Muscle layer of colon (tissue), 2 donors: ENCODE results near the gene KIF6.

Source experiments
- H3K27ac ChIP-seq: one replicate; pipeline ENCODE4 v1.7.0; 2013; ENCODE audit warnings: low read depth, mild to moderate bottlenecking, low read length, moderate library complexity
- H3K27me3 ChIP-seq, 2 donors: one replicate each; pipeline ENCODE4 v1.7.0; 2013; ENCODE audit warnings: low read length in 2 of 2, mild to moderate bottlenecking in 2 of 2; ENCODE audit not compliant: insufficient read depth in 2 of 2, control insufficient read depth in 1 of 2
- H3K36me3 ChIP-seq: one replicate; pipeline ENCODE4 v1.7.0; 2013; ENCODE audit warnings: mild to moderate bottlenecking, low read length; ENCODE audit not compliant: insufficient read depth
- H3K4me1 ChIP-seq: one replicate; pipeline ENCODE4 v1.7.0; 2013; ENCODE audit warnings: mild to moderate bottlenecking, low read length; ENCODE audit not compliant: insufficient read depth
- H3K4me3 ChIP-seq, 2 donors: one replicate each; pipeline ENCODE4 v1.7.0; 2013; ENCODE audit warnings: low read length in 2 of 2, low read depth in 1 of 2, mild to moderate bottlenecking in 1 of 2, moderate library complexity in 1 of 2
- H3K9ac ChIP-seq: one replicate; pipeline ENCODE4 v1.7.0; 2013; ENCODE audit warnings: low read length
- H3K9me3 ChIP-seq: one replicate; pipeline ENCODE4 v1.7.0; 2013; ENCODE audit warnings: mild to moderate bottlenecking, low read length
- donor health status: abdominal sarcoma.
- donor health status: Adenocarcinoma of cecum.

Gene KIF6

DNA sequence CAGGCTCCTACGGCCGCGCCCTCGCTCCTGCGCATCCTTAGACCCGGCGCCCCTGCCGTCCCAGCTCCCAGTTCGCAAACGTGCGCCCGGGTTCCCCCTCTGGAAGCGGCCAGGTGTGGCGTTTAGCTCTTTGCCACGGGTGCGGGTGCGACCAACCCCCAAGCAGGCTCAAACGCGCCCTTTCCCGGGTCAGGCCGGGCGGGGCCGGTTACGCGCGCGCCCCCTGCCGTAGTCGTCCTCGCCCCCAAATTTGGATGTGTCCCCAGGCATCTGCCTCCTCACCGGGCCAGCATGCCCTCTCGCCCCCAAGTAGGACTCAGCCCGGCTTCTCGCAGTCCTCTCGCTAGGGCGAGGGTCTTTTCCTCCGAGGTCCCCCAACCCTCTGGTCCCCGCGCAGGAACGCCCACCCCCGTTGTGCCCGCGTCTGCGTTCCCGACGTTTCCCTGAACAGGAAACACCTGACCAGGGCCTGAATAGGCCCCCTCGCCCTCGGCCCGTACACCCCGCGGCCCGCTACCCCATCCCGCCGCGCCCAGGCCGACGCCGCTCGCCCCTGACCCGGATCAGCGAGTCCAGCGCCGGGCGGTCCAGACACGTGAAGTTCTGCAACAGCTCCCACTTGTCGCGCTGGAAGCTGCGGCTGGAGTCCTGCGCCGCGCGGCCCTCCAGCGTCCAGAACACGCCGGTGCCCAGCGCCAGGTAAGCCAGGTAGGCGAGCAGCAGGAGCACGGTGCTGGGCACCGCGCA, 411.5 kb downstream of the KIF6 start:
- Histone ChIP-seq H3K4me3 (no peak overlapping the region), H3K9ac (no peak overlapping the region), H3K27ac (no peak overlapping the region), H3K9me3 (no peaks in the 10 kb centered on the region), H3K36me3 (no peaks in the 10 kb centered on the region), H3K27me3 (peaks cover 28 to 43% of the 10 kb centered on the region in 2 donors), H3K4me1 (no peaks in the 10 kb centered on the region)

DNA sequence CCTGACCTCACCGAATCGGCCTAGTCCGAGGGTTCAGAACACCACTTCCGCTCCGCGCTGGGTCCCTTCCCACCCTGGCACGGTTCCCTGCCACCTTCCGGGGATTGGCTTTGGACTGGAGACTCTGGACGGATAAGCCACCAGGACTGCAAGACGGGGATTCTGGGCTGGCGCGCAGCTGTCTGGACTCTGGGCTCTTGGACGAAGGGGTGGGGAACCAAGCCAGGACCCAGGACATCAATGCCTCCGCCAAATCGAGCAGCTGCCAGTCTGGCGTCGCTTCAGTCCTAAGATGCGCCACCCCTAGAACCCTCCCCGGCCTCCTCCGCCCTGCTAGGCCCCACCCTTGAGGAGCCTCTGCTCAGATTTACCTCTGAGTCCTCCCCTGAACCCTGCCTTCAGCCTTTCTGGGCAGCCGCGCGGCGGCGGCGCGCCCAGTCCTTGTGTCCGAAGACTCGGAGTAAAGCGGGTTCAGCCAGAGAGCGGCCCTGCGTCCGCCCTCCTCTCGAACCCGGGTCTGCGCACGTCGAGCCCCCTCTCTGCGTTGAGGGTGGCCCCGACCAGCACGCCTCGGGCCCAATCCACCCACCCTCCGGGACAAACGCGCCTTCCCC, 412.2 kb downstream of the KIF6 start:
- no peak overlapping the region for H3K4me3 ChIP-seq
- H3K36me3 ChIP-seq: no peaks in the 10 kb centered on the region
- no peak overlapping the region for H3K27ac ChIP-seq
- no peak overlapping the region for H3K9ac ChIP-seq
- H3K4me1 ChIP-seq: no peaks in the 10 kb centered on the region
- no peaks in the 10 kb centered on the region for H3K9me3 ChIP-seq
- peaks cover 28 to 43% of the 10 kb centered on the region in 2 donors for H3K27me3 ChIP-seq

DNA sequence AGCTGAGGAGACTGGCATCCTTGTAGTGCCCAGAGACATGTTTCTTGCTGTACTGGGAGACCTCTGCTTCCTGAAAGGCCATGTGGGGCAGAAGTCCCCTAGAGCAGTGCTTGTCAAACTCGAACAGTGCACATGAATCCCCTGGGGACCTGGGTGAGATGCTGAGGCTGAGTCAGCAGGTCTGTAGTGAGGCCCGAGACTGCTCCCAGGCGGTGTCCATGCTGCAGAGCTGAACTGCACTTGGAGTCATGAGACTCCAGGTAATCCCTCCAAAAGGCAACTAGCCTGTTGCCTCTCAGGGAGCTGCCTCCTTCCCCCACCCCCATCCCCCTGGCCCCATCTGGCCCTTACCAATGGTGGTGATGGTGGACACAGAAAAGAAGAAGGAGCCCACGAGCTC, 414.7 kb downstream of the KIF6 start:
- Histone ChIP-seq H3K27ac (no peak overlapping the region), H3K4me3 (no peak overlapping the region), H3K9ac (no peak overlapping the region), H3K9me3 (no peaks in the 10 kb centered on the region), H3K36me3 (no peaks in the 10 kb centered on the region), H3K4me1 (no peaks in the 10 kb centered on the region), H3K27me3 (peaks cover 28 to 43% of the 10 kb centered on the region in 2 donors)

DNA sequence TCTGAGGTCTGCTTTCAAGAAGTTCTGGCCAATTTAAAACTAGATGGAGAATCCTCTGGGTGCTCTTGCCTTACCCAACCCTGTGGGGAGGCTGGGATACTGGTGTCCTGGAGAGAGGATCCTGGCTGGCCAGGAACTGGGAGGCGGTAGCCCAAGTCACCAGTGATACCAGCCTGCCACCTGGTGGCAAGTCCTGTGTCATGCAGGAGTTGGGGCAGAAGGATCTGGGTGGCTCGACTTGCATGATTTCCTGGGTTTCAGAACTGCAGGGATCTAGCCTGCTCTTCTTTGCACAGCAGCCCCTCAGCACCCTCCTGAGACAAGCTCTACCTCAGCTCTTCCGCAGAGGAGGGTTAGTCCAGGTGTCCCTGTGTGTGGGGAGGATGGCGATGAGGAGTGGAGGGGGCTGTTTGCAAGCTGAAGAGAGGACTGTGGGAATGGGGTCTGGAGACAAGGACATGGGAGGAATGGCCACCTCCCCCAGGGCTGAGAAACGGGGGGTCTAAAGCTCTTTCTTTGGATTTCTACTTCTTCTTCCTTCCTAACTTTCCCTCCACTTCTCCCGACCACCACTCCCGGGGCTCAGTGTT, 415.2 kb downstream of the KIF6 start:
- no peaks in the 10 kb centered on the region for H3K36me3 ChIP-seq
- H3K4me3 ChIP-seq: no peak overlapping the region
- no peak overlapping the region for H3K27ac ChIP-seq
- H3K9me3 ChIP-seq: no peaks in the 10 kb centered on the region
- H3K4me1 ChIP-seq: no peaks in the 10 kb centered on the region
- peaks cover 28 to 39% of the 10 kb centered on the region in 2 donors for H3K27me3 ChIP-seq
- no peak overlapping the region for H3K9ac ChIP-seq

DNA sequence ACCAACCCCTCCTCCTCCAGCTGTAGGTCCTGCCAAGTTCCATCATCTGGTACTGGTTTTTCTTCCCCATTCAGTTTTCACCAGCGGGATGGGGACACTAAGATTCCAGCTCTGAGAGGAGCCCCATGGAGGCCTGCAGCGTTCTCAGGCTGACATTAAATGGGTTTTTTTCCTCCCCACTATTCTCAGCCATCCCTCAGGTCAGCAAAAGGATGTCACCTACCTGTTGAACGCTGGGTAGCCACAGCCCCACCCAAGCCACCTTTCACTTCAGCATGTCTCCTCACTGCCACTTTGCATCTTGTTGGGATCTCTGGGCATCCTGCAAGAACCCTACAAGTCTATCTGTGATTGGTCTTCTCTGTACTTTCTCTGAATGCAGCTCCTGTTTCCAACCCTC, 417.7 kb downstream of the KIF6 start:
- Histone ChIP-seq H3K36me3 (no peaks in the 10 kb centered on the region), H3K27ac (no peak overlapping the region), H3K4me3 (no peak overlapping the region), H3K9me3 (no peaks in the 10 kb centered on the region), H3K4me1 (peaks cover 4% of the 10 kb centered on the region), H3K27me3 (peaks cover 14 to 15% of the 10 kb centered on the region in 2 donors), H3K9ac (no peak overlapping the region)

DNA sequence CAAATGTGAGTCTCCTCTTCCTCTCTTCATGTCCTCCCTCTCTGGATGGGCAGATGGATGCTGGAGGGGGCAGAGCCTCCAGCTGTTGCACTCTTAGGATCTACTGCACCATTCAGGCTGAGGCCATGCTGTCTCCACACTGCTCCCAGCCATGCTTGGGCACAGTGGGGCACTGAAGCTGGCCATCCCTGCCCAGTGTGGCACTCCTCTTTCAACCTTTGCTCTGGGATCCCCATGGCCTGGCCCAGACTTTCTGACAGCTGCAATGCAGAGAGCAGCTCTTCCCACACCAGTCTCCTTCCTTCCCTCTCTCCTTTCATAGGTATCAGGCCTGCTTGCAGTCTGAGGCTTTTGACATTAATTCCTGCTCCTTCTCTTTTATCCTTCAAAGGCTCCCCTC, 420.3 kb downstream of the KIF6 start:
- H3K27me3 ChIP-seq: peaks cover 0 to 10% of the 10 kb centered on the region in 2 donors
- H3K4me3 ChIP-seq: no peak overlapping the region
- H3K27ac ChIP-seq: no peak overlapping the region
- no peak overlapping the region for H3K9ac ChIP-seq
- peaks cover 4% of the 10 kb centered on the region for H3K4me1 ChIP-seq
- H3K9me3 ChIP-seq: no peaks in the 10 kb centered on the region
- H3K36me3 ChIP-seq: no peaks in the 10 kb centered on the region

DNA sequence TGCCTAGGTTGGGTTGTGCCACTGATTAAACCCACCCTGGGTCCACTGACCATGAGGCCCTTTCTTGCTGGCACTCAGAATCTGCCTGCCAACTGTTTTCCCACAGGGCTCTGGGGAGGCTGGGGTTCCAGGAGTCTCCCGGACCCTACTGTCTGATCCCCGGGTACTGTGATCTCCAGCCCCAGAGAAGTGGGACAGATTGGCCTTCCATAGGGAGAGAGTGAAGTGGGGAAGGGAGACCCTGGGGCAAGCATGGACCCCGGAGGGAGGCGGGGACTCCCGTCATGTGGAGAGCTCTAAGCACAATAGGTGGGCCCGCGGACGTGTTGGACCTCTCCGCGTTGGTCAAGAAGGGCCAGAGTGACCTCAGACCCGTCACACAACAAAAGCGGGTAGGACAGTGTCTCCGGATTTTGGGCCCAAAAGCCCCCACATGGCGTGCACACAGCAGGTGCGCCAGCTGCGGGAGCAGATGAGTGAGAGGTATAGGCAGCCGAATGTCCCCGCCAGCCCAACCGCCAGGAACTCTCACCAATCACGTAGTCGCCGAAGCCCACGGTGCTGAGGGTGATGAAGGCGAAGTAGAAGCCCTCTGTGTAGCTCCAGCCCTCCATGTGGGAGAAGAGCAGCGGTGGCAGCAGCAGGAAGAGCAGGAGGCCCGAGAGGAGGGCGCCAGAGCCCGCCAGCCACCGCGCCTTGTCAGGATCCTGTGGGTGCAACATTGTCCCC, 421.6 kb downstream of the KIF6 start:
- Histone ChIP-seq H3K9me3 (no peaks in the 10 kb centered on the region), H3K4me1 (peaks cover 4% of the 10 kb centered on the region), H3K27ac (no peak overlapping the region), H3K4me3 (no peak overlapping the region), H3K27me3 (peaks cover 0 to 10% of the 10 kb centered on the region in 2 donors), H3K9ac (no peak overlapping the region), H3K36me3 (no peaks in the 10 kb centered on the region)

DNA sequence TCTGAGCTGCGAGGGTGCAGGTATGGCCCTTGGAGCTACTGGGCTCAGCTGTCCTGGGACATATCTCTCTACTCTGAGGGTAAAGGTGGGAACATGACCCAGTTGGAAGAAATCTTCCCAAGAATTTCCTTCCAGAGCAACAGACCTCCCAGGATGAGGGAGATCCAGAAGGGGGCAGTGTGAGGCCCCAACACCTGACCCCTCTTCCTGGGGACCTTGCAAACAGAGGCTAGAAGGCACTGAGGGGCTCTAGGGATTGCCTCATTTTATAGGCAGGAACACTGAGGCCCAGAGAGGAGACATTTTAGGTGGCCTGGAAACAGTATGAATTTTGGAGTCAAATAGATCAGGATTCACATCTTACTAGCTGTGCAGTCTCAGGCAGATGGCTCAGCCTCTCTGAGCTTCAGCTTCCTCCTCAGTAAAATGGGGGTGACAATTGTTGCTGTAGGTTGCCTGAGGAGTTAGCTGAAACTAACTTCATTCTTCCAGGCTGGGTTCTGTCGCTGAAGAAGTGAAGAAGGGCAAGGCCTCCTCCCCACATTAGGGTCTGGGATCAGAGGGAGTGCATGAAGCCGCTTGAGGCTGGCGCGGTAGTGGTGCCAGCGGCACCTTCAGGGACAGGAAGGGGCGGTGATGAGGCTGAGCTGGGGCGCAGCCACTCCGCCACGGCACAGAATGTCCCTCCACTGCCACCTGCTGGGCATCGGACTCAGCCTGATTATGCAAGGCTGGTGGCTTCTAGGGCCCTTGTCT, 422.4 kb downstream of the KIF6 start:
- peaks cover 4% of the 10 kb centered on the region for H3K4me1 ChIP-seq
- H3K27ac ChIP-seq: no peak overlapping the region
- no peaks in the 10 kb centered on the region for H3K36me3 ChIP-seq
- no peak overlapping the region for H3K9ac ChIP-seq
- H3K9me3 ChIP-seq: no peaks in the 10 kb centered on the region
- H3K4me3 ChIP-seq: peak overlapping the region in 1 of 2 donors; percentile 35
- peaks cover 0 to 10% of the 10 kb centered on the region in 2 donors for H3K27me3 ChIP-seq

DNA sequence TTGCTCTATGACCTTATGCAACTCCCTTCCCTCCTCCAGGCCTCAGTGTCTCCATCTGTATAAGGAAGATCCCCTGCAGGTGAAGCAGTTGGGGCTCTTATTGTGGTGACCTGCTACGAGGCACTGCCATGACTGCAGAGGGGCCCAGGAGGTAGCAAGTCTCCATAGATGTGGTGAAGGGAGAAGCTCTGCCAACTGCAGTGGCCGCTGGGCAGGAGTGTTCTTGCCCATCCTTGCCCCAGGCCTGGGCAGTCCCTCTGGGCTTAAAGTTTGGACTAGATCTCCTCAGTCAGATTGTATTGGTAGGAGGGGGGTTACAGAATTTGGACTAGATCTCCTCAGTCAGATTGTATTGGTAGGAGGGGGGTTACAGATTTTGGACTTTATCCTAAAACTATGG, 423.2 kb downstream of the KIF6 start:
- Histone ChIP-seq H3K4me1 (peaks cover 4% of the 10 kb centered on the region), H3K27ac (no peak overlapping the region), H3K36me3 (no peaks in the 10 kb centered on the region), H3K27me3 (peaks cover 0 to 10% of the 10 kb centered on the region in 2 donors), H3K9me3 (no peaks in the 10 kb centered on the region), H3K9ac (no peak overlapping the region), H3K4me3 (no peak overlapping the region)

DNA sequence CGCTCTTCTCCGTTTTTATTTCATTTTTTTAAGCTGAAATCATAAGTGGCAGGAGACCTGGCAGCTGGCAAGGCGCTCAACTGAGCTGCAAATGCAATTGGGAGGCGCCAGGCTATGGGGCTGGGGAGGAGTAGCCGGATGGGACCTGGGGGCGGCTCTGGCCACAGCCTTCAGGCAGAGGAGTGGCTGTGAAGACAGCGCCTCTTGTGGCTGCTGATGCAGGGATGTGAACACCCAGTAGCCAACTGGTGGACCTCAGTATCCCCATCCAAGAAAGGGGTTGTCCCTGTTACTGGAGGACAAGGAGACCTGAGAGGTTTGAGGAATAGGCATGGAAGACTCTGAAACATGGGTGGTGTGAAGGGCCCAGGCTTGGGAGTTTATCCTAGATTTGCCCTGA, 423.6 kb downstream of the KIF6 start:
- Histone ChIP-seq H3K27ac (no peak overlapping the region), H3K36me3 (no peaks in the 10 kb centered on the region), H3K9ac (no peak overlapping the region), H3K27me3 (peaks cover 0 to 10% of the 10 kb centered on the region in 2 donors), H3K4me1 (peaks cover 4% of the 10 kb centered on the region), H3K4me3 (no peak overlapping the region), H3K9me3 (no peaks in the 10 kb centered on the region)

DNA sequence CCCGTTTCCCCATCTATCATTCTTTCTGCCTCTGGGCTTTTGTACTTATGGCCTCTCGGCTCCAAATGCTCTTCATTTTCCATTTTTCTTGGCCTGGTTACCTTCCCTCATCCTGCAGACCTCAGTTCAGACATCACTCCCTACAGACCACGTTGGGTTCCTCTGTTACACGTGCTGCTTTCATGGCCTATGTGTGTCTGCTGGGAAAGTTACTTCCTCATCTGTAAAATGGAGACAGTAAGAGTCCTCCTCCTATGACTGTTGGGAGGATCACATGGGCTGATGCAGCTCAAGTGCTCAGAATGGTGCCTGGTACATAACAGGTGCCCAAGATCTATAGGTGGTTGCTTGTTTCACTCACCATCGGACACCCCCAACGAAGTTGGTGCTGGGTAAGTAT, 424.5 kb downstream of the KIF6 start:
- H3K9me3 ChIP-seq: no peaks in the 10 kb centered on the region
- peaks cover 0 to 10% of the 10 kb centered on the region in 2 donors for H3K27me3 ChIP-seq
- H3K4me3 ChIP-seq: no peak overlapping the region
- H3K9ac ChIP-seq: no peak overlapping the region
- no peak overlapping the region for H3K27ac ChIP-seq
- H3K4me1 ChIP-seq: peaks cover 4% of the 10 kb centered on the region
- no peaks in the 10 kb centered on the region for H3K36me3 ChIP-seq
